HG02678 (cell line): Measurements from ENCODE around the gene AQR.
"Not testable (repeated sequence)": the region's sequence is repeated elsewhere in the genome, so short reads cannot be mapped to it uniquely, and the experiment has no call there.

Experiments
- ATAC-seq: cut with Tn5 transposase; IDR thresholded peaks from one replicate; pipeline ENCODE4 v1.9.1; 2021; ENCODE audit warnings: mild to moderate bottlenecking, moderate library complexity; ENCODE audit not compliant: unreplicated experiment

Gene AQR

GRCh38 chr15:34964277-34964676 is 5.3 kb downstream of the AQR start:
- no peak for ATAC-seq

GRCh38 chr15:34953851-34954250 is 15.7 kb downstream of the AQR start:
- ATAC-seq: no peak

GRCh38 chr15:34952481-34952880 is 17.1 kb downstream of the AQR start:
- no peak for ATAC-seq

- ATAC-seq: no peak
Observed at GRCh38 chr15:34951993-34952392, 17.5 kb downstream of the AQR start.

GRCh38 chr15:34944936-34945335 is 24.6 kb downstream of the AQR start:
- ATAC-seq: no peak

GRCh38 chr15:34943711-34944110 is 25.8 kb downstream of the AQR start:
- ATAC-seq: no peak

- ATAC-seq: not testable (repeated sequence)
Observed at GRCh38 chr15:34943264-34943663, 26.3 kb downstream of the AQR start.

GRCh38 chr15:34942363-34942762 is 27.2 kb downstream of the AQR start:
- no peak for ATAC-seq

GRCh38 chr15:34941831-34942230 is 27.7 kb downstream of the AQR start:
- ATAC-seq: no peak

GRCh38 chr15:34941185-34941698 is 28.3 kb downstream of the AQR start:
- no peak for ATAC-seq

GRCh38 chr15:34933432-34933975 is 36.0 kb downstream of the AQR start:
- no peak for ATAC-seq

- not testable (repeated sequence) for ATAC-seq
Observed at GRCh38 chr15:34928349-34928748, 41.2 kb downstream of the AQR start.

GRCh38 chr15:34927726-34928125 is 41.8 kb downstream of the AQR start:
- ATAC-seq: no peak

- ATAC-seq: no peak
Observed at GRCh38 chr15:34914317-34914716, 55.2 kb downstream of the AQR start.

GRCh38 chr15:34905047-34905446 is 64.5 kb downstream of the AQR start:
- ATAC-seq: no peak

- ATAC-seq: no peak
Observed at GRCh38 chr15:34904527-34904926, 65.0 kb downstream of the AQR start.

GRCh38 chr15:34900748-34901147 is 68.8 kb downstream of the AQR start:
- no peak for ATAC-seq

GRCh38 chr15:34896183-34896582 is 73.4 kb downstream of the AQR start:
- no peak for ATAC-seq

GRCh38 chr15:34893967-34894366 is 75.6 kb downstream of the AQR start:
- no peak for ATAC-seq

GRCh38 chr15:34892963-34893591 is 76.5 kb downstream of the AQR start:
- ATAC-seq: no peak

- ATAC-seq: no peak
Observed at GRCh38 chr15:34890424-34890823, 79.1 kb downstream of the AQR start.

GRCh38 chr15:34889476-34889875 is 80.1 kb downstream of the AQR start:
- ATAC-seq: no peak

GRCh38 chr15:34886134-34886533 is 83.4 kb downstream of the AQR start:
- ATAC-seq: no peak
